Upper lobe of left lung (tissue), 4 donors: ENCODE measurements around the gene STAMBP.

Experiments used
- POLR2A ChIP-seq, 4 donors: fragments of 450-650 bp; IDR thresholded peaks; one replicate each; pipeline ENCODE4 v1.5.1; 2016 to 2017; ENCODE audit warnings: antibody characterized with exemption in 4 of 4, mild to moderate bottlenecking in 2 of 4
- POLR2AphosphoS5 ChIP-seq, 2 donors: sonication (generic); formaldehyde crosslinking; IDR thresholded peaks; one replicate each; pipeline ENCODE4 v1.5.1; 2017; ENCODE audit warnings: antibody characterized with exemption in 2 of 2
- TF ChIP-seq, protein P1 (sequence below), 6 experiments: fragments of 450-650 bp in 4 of 6; fragments of 200-600 bp in 2 of 6; sonication (generic) in 2 of 6; IDR thresholded peaks; one replicate each; pipeline ENCODE4 v1.5.1; 2016 to 2019; ENCODE audit warnings: antibody characterized with exemption in 6 of 6

GRCh38 chr2:73859721-73860586 lies 31.2 kb downstream of the STAMBP start:
- TF ChIP-seq POLR2AphosphoS5 (IDR thresholded peaks at IDR 0.05), result no peak
- TF ChIP-seq, protein P1, sequence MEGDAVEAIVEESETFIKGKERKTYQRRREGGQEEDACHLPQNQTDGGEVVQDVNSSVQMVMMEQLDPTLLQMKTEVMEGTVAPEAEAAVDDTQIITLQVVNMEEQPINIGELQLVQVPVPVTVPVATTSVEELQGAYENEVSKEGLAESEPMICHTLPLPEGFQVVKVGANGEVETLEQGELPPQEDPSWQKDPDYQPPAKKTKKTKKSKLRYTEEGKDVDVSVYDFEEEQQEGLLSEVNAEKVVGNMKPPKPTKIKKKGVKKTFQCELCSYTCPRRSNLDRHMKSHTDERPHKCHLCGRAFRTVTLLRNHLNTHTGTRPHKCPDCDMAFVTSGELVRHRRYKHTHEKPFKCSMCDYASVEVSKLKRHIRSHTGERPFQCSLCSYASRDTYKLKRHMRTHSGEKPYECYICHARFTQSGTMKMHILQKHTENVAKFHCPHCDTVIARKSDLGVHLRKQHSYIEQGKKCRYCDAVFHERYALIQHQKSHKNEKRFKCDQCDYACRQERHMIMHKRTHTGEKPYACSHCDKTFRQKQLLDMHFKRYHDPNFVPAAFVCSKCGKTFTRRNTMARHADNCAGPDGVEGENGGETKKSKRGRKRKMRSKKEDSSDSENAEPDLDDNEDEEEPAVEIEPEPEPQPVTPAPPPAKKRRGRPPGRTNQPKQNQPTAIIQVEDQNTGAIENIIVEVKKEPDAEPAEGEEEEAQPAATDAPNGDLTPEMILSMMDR (IDR thresholded peaks at IDR 0.05), result no peak
- TF ChIP-seq POLR2A (IDR thresholded peaks at IDR 0.05), result no peak
